ENCODE measurements around the gene ZBTB43. TPM values are rescaled to one million over a fixed set of nuclear protein-coding genes. Genes with fewer than 3 reads are reported as not detected.
"Not testable (repeated sequence)": the region's sequence is repeated elsewhere in the genome, so short reads cannot be mapped to it uniquely, and the experiment has no call there.

The ZBTB43 gene
- total RNA-seq, 1 donor from 2014 or later, result 7.4 TPM

GRCh38 chr9:126791406-126792230 is 13.2 kb upstream of the ZBTB43 start:
- DNase-seq (ENCODE audit: low read depth, low spot score), result no peak

- no peak for DNase-seq (ENCODE audit: low read depth, low spot score)
Observed at GRCh38 chr9:126793686-126794417, 11.0 kb upstream of the ZBTB43 start.

- no peak for DNase-seq (ENCODE audit: low read depth, low spot score)
Observed at GRCh38 chr9:126794441-126794840, 10.4 kb upstream of the ZBTB43 start.

- no peak for DNase-seq (ENCODE audit: low read depth, low spot score)
Observed at GRCh38 chr9:126796758-126797157, 8.1 kb upstream of the ZBTB43 start.

- no peak for DNase-seq (ENCODE audit: low read depth, low spot score)
Observed at GRCh38 chr9:126797903-126798302, 6.9 kb upstream of the ZBTB43 start.

DNA sequence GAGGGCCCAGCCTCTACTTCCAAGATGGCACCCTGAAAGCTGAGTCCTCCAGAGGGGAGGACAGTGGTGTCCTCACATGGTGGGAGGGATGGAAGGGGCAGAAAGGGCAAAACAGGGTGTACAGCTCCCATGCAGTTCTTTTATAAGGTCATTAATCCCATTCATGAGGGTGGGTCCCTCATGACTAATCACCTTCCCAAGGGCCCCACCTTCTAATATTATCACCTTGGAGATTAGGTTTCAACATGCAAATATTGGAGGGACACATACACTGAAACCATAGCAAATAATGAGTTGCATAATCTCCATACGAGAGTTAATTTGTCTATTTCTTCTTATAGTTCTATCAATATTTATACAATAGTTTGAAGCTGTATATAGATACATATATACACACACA is 5.8 kb upstream of the ZBTB43 start:
- no peak for DNase-seq (ENCODE audit: low read depth, low spot score)

DNA sequence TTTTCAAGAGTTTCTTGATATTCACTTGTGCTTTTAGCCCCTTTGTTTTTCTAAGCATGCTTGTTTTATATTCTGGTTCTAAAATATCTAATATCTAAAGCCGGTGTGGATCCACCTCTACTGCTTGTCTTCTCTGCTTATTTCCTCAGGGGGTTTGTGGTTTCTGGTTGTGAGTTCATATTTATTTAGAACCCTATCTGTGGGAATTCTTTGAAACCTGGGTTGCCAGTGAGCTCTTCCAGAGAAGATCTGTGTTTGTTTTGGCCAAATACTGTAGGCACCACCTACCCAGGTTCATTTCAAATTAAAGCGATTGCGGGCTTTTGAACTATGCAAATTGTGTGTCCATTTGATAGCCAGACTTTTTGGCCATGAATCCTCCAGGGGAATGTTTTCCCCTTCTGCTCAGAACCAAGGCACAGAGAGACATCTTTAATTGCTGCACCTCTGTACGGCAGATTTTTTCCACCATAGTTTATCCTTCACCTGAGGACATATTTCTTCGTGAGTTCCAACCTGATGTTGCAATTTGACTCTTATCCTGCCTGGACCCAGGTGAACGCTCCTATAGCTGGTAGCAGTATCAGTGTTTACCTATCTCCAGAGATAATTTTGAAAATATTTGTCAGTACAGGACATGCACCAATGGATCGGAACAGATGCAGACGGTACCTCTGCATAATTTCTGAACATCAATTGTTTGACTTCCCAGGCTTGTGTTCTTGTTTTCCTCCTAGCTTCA is 2.4 kb upstream of the ZBTB43 start:
- DNase-seq (ENCODE audit: low read depth, low spot score), result no peak

GRCh38 chr9:126804198-126804695 is 593 bp upstream of the ZBTB43 start:
- no peak for DNase-seq (ENCODE audit: low read depth, low spot score)

DNA sequence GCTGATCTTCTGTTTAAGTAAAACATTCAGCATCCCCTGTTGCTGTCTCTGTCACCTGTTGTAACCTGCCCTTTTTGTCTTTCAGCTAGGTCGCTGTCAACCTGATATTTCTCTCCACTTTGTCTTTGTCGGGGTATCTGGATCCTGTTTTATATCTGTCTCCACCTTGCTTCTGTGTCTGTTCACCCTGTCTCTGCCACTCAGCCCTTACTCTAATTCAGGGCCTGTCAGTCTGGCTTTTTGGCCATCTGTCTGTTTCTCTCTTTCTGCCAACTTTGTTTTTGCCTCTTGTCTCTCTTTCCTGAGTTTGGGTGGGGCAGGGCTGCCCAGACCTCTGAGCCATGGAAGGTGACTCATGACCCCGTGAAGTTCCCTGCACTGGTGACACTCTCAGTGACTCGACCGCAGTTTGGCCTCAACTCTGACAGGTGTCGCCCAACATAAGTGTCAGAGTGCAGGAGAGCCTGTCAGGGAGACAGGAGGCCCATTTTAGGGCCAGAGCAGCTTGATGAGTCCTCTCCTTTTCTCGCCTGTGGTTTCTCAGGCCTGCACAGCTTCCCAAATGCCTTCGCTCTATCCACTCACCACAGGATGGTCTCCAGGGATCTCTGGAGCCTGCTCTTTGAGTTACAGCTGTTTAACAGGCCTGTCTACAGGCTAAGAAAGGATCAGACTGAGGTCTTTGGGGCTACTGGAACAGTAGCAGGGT is 868 bp downstream of the ZBTB43 start:
- DNase-seq (ENCODE audit: low read depth, low spot score), result no peak

- no peak for DNase-seq (ENCODE audit: low read depth, low spot score)
Observed at GRCh38 chr9:126806336-126806735, 1.5 kb downstream of the ZBTB43 start.

- DNase-seq (ENCODE audit: low read depth, low spot score), result no peak
Observed at GRCh38 chr9:126809068-126809467, 4.2 kb downstream of the ZBTB43 start.

- not testable (repeated sequence) for DNase-seq (ENCODE audit: low read depth, low spot score)
Observed at GRCh38 chr9:126810221-126810620, 5.4 kb downstream of the ZBTB43 start.

DNA sequence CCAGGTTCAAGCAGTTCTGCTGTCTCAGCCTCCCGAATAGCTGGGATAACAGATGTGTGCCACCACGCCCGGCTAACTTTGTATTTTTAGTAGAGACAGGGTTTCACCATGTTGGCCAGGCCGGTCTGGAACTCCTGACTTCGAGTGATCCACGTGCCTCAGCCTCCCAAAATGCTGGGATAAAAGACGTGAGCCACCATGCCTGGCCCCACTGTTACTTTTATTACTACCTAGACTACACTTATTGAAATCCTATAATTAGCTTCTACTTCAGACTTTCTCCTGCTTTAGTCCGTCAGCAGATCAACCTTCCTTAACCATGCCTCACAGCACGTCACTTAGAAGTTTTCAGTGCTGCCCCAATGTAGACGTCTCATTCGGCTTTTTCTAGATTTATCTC is 8.2 kb downstream of the ZBTB43 start:
- no peak for DNase-seq (ENCODE audit: low read depth, low spot score)

GRCh38 chr9:126814091-126814490 is 9.3 kb downstream of the ZBTB43 start:
- no peak for DNase-seq (ENCODE audit: low read depth, low spot score)

DNA sequence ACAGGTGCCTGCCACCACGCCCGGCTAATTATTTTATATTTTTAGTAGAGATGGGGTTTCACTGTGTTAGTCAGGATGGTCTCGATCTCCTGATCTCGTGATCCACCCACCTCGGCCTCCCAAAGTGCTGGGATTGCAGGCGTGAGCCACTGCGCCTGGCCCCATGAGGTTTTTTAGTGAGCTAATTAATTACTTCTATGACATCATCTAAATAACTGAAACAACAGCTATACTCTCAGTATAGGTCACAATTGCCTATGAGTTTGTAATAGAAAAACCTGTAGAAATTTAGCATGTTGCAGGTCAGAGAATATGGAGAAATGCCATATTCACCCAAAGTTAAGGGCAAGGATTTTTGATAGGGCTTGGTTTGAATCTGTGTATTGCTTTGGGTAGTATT is 12.8 kb downstream of the ZBTB43 start:
- DNase-seq (ENCODE audit: low read depth, low spot score), result not testable (repeated sequence)

DNA sequence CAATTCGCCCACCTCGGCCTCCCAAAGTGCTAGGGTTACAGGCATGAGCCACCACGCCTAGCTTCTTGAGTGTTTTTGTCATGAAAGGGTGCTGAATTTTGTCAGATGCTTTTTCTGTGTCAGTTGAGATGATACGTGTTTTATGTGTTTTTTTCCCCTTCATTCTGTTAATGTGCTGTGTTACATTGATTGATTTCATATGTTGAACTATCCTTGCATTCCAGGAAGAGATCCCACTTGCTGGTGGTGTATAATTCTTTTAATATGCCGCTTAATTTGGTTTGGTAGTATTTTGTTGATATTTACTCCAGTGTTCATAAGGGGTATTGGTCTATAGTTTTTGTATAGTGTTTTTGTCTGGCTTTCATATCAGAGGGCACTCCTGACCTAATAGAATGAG is 13.6 kb downstream of the ZBTB43 start:
- no peak for DNase-seq (ENCODE audit: low read depth, low spot score)

GRCh38 chr9:126819482-126819881 is 14.6 kb downstream of the ZBTB43 start:
- DNase-seq (ENCODE audit: low read depth, low spot score), result no peak

- DNase-seq (ENCODE audit: low read depth, low spot score), result no peak
Observed at GRCh38 chr9:126822278-126822677, 17.4 kb downstream of the ZBTB43 start.

DNA sequence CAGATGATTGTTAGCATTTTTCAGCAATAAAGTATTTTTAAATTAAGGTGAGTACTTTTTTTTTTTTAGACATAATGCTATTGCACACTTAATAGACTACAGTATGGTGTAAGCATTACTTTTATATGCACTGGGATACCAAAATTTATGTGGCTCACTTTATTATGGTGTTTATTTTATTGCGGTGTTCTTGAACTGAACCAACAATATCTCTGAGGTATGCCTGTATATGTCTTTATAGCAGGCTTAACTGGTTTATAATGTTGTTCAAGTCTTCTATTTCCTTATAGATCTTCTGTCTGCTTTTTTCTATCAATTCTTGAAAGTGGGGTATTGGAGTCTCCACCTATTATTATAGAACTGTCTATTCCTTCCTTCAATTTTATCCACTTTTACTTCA is 18.0 kb downstream of the ZBTB43 start:
- DNase-seq (ENCODE audit: low read depth, low spot score), result no peak

GRCh38 chr9:126824052-126824451 is 19.2 kb downstream of the ZBTB43 start:
- DNase-seq (ENCODE audit: low read depth, low spot score), result not testable (repeated sequence)

DNA sequence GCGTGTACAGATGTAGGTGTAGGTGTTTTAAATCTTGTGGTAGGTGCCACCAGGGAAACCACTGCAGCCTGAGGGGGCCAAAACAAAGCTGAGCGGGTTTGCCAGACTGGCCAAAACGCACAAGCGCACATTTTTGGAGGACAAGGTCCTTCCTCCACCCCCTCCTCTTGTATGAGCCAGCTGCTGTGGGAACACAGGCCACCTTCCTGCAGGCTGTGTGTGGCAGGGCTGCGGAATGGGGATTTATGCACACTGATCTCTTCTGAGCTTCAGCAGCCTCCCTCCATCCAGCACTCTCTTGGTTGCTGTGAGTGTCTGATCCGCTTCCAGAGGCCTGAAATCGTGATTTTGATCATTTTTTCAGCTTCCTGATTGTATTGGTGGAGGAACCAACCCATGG is 22.4 kb downstream of the ZBTB43 start:
- no peak for DNase-seq (ENCODE audit: low read depth, low spot score)

All from pulmonary artery endothelial cell (primary cell).